HG03442 (cell line): ENCODE data around the gene FAM20C.
"Not testable (repeated sequence)": the region's sequence is repeated elsewhere in the genome, so short reads cannot be mapped to it uniquely, and the experiment has no call there.

Experiments used
- ATAC-seq: cut with Tn5 transposase; IDR thresholded peaks from one replicate; pipeline ENCODE4 v1.9.1; 2021; ENCODE audit warnings: mild to moderate bottlenecking, moderate library complexity; ENCODE audit not compliant: unreplicated experiment

Gene FAM20C

GRCh38 chr7:171912-172515 lies 20.4 kb upstream of the FAM20C start:
- ATAC-seq = no peak

- ATAC-seq = no peak
Observed at GRCh38 chr7:173209-173918, 19.0 kb upstream of the FAM20C start.

GRCh38 chr7:174716-175115 lies 17.7 kb upstream of the FAM20C start:
- no peak for ATAC-seq

GRCh38 chr7:175955-176354 lies 16.4 kb upstream of the FAM20C start:
- no peak for ATAC-seq

GRCh38 chr7:176381-176780 lies 16.0 kb upstream of the FAM20C start:
- no peak for ATAC-seq

- ATAC-seq = no peak
Observed at GRCh38 chr7:176786-177459, 15.4 kb upstream of the FAM20C start.

- no peak for ATAC-seq
Observed at GRCh38 chr7:178444-178843, 13.9 kb upstream of the FAM20C start.

GRCh38 chr7:179209-179681 lies 13.1 kb upstream of the FAM20C start:
- ATAC-seq = no peak

- no peak for ATAC-seq
Observed at GRCh38 chr7:179948-180694, 12.2 kb upstream of the FAM20C start.

- ATAC-seq = no peak
Observed at GRCh38 chr7:181738-182137, 10.6 kb upstream of the FAM20C start.

GRCh38 chr7:182502-182901 lies 9.9 kb upstream of the FAM20C start:
- ATAC-seq = not testable (repeated sequence)

GRCh38 chr7:183496-184292 lies 8.7 kb upstream of the FAM20C start:
- ATAC-seq = no peak

- ATAC-seq = no peak
Observed at GRCh38 chr7:184294-185264, 7.8 kb upstream of the FAM20C start.

GRCh38 chr7:186516-187113 lies 5.8 kb upstream of the FAM20C start:
- ATAC-seq = no peak

- ATAC-seq = no peak
Observed at GRCh38 chr7:187227-187927, 5.0 kb upstream of the FAM20C start.

- no peak for ATAC-seq
Observed at GRCh38 chr7:188174-188573, 4.2 kb upstream of the FAM20C start.

- no peak for ATAC-seq
Observed at GRCh38 chr7:188727-189500, 3.5 kb upstream of the FAM20C start.

- no peak for ATAC-seq
Observed at GRCh38 chr7:189719-190118, 2.7 kb upstream of the FAM20C start.
